Calu3 (cell line): ENCODE measurements around the gene PRKCA. TPM values are rescaled to one million over a fixed set of nuclear protein-coding genes. Genes with fewer than 3 reads are reported as not detected.
A peak's percentile ranks its signal among the peaks of the same experiment; 100 is the strongest.

Experiments used
- BruUV-seq: library from RNA; stranded (reverse); fragments of 400-500 nt; replicated peaks from 2 replicates; lab custom pipeline; 2021; lab: Mats Ljungman, UMichigan
- CTCF ChIA-PET: fragments of 300-600 bp; sonication (Branson Sonifier 250); formaldehyde crosslinking; loops from one replicate; lab custom pipeline; 2022; ENCODE audit warnings: antibody characterized with exemption; lab: Charles Lee
- DNase-seq: peaks from one replicate; pipeline ENCODE4 v3.0.0; 2022
- H3K27ac Mint-ChIP-seq: one replicate; pipeline ENCODE4 v1.8.0; 2022; ENCODE audit warnings: mixed read lengths; ENCODE audit not compliant: unreplicated experiment
- H3K27me3 Mint-ChIP-seq: one replicate; pipeline ENCODE4 v1.8.0; 2022; ENCODE audit warnings: mixed read lengths; ENCODE audit not compliant: unreplicated experiment
- H3K36me3 Mint-ChIP-seq: one replicate; pipeline ENCODE4 v1.8.0; 2022; ENCODE audit warnings: mild to moderate bottlenecking, moderate library complexity, mixed read lengths; ENCODE audit not compliant: insufficient read depth, unreplicated experiment
- H3K4me1 Mint-ChIP-seq: one replicate; pipeline ENCODE4 v1.8.0; 2022; ENCODE audit warnings: mild to moderate bottlenecking, low read depth, mixed read lengths; ENCODE audit not compliant: unreplicated experiment
- H3K4me3 Mint-ChIP-seq: one replicate; pipeline ENCODE4 v1.8.0; 2022; ENCODE audit warnings: mild to moderate bottlenecking, low read depth, moderate library complexity, mixed read lengths; ENCODE audit not compliant: unreplicated experiment
- H3K9me3 Mint-ChIP-seq: one replicate; pipeline ENCODE4 v1.8.0; 2022; ENCODE audit warnings: low read depth, mixed read lengths; ENCODE audit not compliant: unreplicated experiment
- CTCF ChIP-seq: fragments of 200-600 bp; IDR thresholded peaks from one replicate; pipeline ENCODE4 v1.8.0; 2022; ENCODE audit warnings: antibody characterized with exemption; ENCODE audit not compliant: unreplicated experiment
- intact Hi-C: fragments of 100-400 bp; cut with micrococcal nuclease; formaldehyde crosslinking; loops from one replicate; pipeline ENCODE4 v1.10.0; 2022; ENCODE audit not compliant: unreplicated experiment
- total RNA-seq: library from RNA; stranded (reverse); gene quantifications from 2 replicates; pipeline ENCODE4 v1.2.3, GENCODE V29; 2022

PRKCA gene
- total RNA-seq, 1 experiment from 2014 or later = 126 TPM

- no TSS peak for BruUV-seq
- intact Hi-C loops = no loop called here
- no peaks in the 10 kb centered on the region for H3K27me3 Mint-ChIP-seq
- H3K4me1 Mint-ChIP-seq = peaks cover 17% of the 10 kb centered on the region
- H3K4me3 Mint-ChIP-seq = no peak overlapping the region
- H3K9me3 Mint-ChIP-seq = no peaks in the 10 kb centered on the region
- peaks cover 4% of the 10 kb centered on the region for H3K36me3 Mint-ChIP-seq
- no peak for DNase-seq
- CTCF ChIA-PET = no interaction called here
- TF ChIP-seq CTCF = no peak
- H3K27ac Mint-ChIP-seq = no peak overlapping the region
Measured at GRCh38 chr17:66525338-66525737, 222.9 kb downstream of the PRKCA start.

DNA sequence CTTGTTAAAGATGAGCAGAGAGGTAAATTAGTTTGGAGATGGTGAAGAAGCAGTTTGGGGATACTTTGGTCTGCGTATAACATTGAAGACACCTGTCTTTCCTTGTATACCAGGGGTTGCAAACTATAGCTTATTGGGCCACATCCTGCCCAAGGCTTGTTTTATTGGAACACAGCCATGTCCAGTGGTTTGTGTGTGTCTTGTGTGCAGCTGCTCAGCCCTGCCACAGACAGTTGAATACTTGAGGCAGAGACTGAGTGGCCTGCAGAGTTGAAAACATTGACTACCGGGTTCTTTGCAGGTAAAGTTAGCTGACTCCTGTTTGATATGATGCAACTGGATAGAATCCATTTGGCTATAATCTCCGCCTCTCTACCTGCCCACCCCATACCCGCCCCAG is 224.4 kb downstream of the PRKCA start:
- TF ChIP-seq CTCF = no peak
- Mint-ChIP-seq H3K9me3 (no peaks in the 10 kb centered on the region), H3K27me3 (no peaks in the 10 kb centered on the region), H3K36me3 (peaks cover 6% of the 10 kb centered on the region), H3K4me3 (no peak overlapping the region), H3K27ac (peak overlapping the region; percentile 11), H3K4me1 (peaks cover 16% of the 10 kb centered on the region)
- CTCF ChIA-PET = no interaction called here
- no peak for DNase-seq
- BruUV-seq = no TSS peak
- intact Hi-C loops = no loop called here

- Mint-ChIP-seq H3K9me3 (no peaks in the 10 kb centered on the region), H3K27me3 (no peaks in the 10 kb centered on the region), H3K27ac (no peak overlapping the region), H3K36me3 (peaks cover 8% of the 10 kb centered on the region), H3K4me1 (peaks cover 11% of the 10 kb centered on the region), H3K4me3 (no peak overlapping the region)
- CTCF ChIA-PET = interaction anchor here (0.7 kb wide), 1 partner anchor 47 kb away, joined by 5 read pairs; no protein-coding TSS in a partner anchor
- intact Hi-C loops = no loop called here
- no TSS peak for BruUV-seq
- no peak for DNase-seq
- no peak for TF ChIP-seq CTCF
Measured at GRCh38 chr17:66527335-66527734, 224.9 kb downstream of the PRKCA start.

- Mint-ChIP-seq H3K27ac (no peak overlapping the region), H3K9me3 (no peaks in the 10 kb centered on the region), H3K27me3 (no peaks in the 10 kb centered on the region), H3K4me3 (no peak overlapping the region), H3K36me3 (peaks cover 21% of the 10 kb centered on the region), H3K4me1 (no peaks in the 10 kb centered on the region)
- DNase-seq = no peak
- no TSS peak for BruUV-seq
- no peak for TF ChIP-seq CTCF
- intact Hi-C loops = no loop called here
- CTCF ChIA-PET = no interaction called here
Measured at GRCh38 chr17:66531851-66532295, 229.5 kb downstream of the PRKCA start.
